KG1 (cell line): ENCODE measurements around the gene ABCD3.
"Not testable (repeated sequence)": the region's sequence is repeated elsewhere in the genome, so short reads cannot be mapped to it uniquely, and the experiment has no call there.

Experiments
- DNase-seq: peaks from one replicate; lab custom pipeline; 2025; lab: John Stamatoyannopoulos, UW

Gene ABCD3

GRCh38 chr1:94550800-94551241 is 132.6 kb downstream of the ABCD3 start:
- DNase-seq = no peak

- no peak for DNase-seq
Measured at GRCh38 chr1:94551449-94551848, 133.3 kb downstream of the ABCD3 start.

DNA sequence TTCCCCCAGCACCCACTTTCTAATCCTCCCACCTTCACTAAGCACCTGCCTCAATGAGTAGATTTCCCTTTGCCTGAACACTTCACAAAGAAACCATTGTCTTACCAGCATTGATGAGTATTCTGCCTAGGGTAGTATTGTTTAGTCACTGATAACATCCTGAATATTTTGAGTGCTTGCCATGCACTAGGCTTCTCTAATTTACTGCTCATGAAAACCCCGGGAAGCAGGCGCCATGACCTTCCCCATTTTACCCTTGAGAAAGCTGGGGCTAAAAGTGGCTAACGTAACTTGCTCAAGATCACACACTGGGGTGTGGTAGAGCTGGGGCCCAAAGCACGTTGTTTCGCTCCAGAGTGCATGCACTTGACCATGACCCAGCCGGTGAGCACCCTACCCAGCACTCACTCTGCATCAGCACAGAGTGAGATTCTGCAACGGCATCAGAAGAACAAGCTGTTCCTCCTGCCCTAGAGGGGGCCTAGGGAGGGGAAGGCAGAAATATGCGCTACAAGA is 133.9 kb downstream of the ABCD3 start:
- DNase-seq = no peak

GRCh38 chr1:94553323-94553730 is 135.1 kb downstream of the ABCD3 start:
- DNase-seq = no peak

- no peak for DNase-seq
Measured at GRCh38 chr1:94553931-94554330, 135.7 kb downstream of the ABCD3 start.

- DNase-seq = no peak
Measured at GRCh38 chr1:94554580-94554979, 136.4 kb downstream of the ABCD3 start.

DNA sequence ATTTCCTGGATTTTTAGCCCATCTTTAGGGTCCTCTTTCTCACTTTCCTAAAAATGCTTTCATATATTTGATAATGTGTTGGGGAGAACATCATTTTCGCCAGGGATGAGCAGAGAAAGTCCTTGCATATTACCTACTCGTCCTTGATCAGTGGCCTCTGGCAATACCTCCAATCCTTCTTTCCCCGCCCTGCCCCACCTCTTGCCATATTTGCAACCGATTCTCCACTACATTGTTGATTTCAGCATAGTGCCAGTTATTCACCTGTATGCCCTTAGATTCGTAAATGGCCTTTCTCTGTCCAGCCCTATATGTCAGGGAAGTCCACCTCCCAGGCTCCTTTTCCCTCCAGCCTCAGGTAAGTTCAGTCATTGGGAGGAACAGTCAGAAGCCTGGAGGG is 136.9 kb downstream of the ABCD3 start:
- no peak for DNase-seq

DNA sequence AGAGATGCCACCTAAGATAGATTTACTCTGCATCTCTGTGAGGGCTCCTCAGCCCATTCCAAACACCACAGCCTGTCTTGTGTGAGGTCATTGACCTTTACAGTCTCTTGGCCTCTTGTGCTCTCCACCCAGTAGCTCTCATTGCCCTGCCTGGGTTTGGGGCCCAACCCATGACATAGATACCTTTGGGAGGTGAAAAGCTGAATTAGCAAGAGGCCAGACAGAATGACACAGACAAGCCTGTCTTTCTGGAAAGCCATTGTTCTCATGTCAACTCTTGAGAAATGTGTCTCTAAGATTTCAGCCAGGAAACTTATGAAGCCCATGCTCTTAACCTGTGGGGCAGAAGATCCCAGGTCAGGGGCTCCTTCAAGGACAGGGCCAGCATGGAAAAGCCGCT is 141.7 kb downstream of the ABCD3 start:
- DNase-seq = no peak

DNA sequence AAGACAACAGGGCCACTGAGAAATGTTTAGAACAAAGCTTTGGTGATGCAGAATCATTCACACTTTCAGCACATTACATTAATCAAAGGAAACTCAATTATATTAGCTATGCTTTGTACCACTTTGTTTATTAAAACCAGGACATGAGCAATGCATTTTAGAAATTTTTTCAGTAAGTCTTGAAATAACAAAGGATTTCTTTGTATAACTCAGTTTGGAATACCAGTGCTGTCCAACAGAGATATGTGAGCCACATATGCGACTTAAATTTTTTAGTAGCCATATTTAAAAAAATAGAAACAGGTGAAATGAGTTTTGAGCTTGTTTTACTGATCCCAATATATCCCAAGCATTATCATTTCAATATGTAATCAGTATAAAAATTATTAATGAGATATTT is 142.1 kb downstream of the ABCD3 start:
- DNase-seq = no peak

DNA sequence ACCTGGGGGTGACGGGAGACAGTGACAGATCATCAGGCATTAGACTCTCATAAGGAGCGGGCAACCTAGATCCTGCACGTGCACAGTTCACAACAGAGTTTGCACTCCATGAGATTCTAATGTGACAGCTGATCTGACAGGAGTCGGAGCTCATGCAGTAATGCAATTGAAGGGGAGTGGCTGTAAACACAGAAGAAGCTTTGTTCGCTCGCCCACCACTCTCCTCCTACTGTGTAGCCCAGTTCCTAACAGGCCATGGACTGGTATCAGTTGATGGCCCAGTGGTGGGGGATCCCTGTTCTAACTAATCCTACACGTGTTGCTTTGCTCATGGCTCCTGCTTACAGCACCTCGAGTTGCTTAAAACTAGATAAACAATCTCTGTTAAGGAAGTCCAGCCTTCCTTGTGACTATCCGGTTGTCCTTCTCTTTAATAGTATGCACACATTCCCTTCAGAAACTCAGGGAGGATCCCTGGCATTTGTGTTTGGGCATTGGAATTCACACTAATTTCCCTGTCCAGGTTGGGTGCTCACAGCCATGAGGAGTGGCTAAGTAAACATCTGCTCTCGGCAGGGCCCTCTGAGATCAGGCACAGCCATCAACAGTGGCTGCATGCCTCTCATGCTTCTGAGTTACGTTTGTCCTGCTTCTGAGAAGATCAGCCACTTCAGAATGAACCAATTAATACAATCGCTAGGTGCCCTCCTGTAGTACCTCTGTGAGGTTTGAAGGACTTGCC is 144.5 kb downstream of the ABCD3 start:
- DNase-seq = no peak

GRCh38 chr1:94565901-94566300 is 147.7 kb downstream of the ABCD3 start:
- no peak for DNase-seq

- not testable (repeated sequence) for DNase-seq
Measured at GRCh38 chr1:94566436-94566835, 148.2 kb downstream of the ABCD3 start.

DNA sequence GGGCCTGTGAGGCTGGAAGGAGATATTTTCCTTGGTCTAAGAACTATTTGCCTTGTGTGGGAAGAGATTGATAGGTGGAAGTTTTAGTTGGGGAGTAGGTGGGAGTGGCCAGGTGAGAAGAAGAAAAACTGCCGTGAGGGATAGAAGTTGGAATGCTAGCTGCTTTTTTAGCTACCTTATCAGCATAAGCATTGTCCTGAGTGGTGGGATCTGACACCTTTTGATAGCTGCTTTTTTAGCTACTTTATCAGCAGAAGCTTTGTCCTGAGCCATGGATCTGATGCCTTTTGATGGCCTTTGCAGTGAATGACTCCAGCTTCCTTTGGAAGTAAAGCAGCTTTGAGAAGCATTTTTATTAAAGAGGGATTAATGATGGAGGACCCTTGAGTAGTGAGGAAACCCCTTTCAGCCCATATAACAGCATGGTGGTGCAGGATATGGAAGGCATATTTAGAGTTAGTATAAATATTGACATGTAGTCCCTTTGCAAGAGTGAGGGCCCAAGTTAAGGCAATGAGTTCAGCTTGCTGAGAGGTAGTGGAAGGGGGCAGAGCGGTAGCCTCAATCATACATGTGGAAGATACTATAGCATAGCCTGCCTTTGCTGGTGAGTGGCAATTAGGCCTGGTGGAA is 149.9 kb downstream of the ABCD3 start:
- DNase-seq = not testable (repeated sequence)
